ENCODE measurements around the gene TBXAS1. TPM values are rescaled to one million over a fixed set of nuclear protein-coding genes. Genes with fewer than 3 reads are reported as not detected.

Gene TBXAS1
- total and polyA plus RNA-seq, 3 experiments from 2014 or later: 1.7 to 2.9 (median 2.1) TPM

DNA sequence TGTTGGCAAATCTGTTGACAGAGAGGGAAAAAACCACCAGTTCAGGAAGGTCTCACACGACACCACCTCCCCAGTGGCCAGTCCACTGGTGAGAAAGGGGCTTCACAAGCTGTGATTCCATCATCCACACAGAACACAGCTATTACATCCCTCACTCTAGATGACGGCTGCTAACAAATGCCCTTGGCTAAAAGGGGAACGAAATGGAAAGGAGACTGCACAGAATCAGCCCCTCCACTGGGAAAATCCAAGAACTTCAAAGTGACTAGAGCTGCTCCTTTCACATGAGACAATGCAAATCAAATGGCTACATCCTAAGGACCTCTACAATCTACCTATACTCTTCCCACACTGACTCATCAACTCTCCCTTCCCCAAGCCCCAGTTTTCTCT is 228.1 kb downstream of the TBXAS1 start:
- Mint-ChIP-seq H3K27ac (peak overlapping the region in 7 of 8 donors; percentile 8 to 96 (median 65)), H3K4me1 (peaks cover 74 to 96% (median 95%) of the 10 kb centered on the region in 3 donors), H3K27me3 (peaks cover 0 to 2% of the 10 kb centered on the region in 2 donors), H3K4me3 (peak overlapping the region in 1 of 7 donors; percentile 9), H3K9me3 (no peaks in the 10 kb centered on the region), H3K36me3 (peaks cover 3 to 48% (median 13%) of the 10 kb centered on the region in 3 donors)
- no peak for DNase-seq
- POLR2A ChIA-PET: interaction anchor here (0.6 kb wide), 1 partner anchor 12 kb away, joined by 3 read pairs; no protein-coding TSS in a partner anchor
- Histone ChIP-seq H3K4me3 (ENCODE audit: low read length) (no peak overlapping the region), H3K9me3 (ENCODE audit: low read length) (no peaks in the 10 kb centered on the region), H3K27me3 (ENCODE audit: insufficient read depth, low read length, poor library complexity, severe bottlenecking) (no peaks in the 10 kb centered on the region), H3K27ac (ENCODE audit: low read depth, low read length) (no peak overlapping the region), H3K36me3 (ENCODE audit: insufficient read depth, low read length) (peaks cover 4% of the 10 kb centered on the region), H3K4me1 (ENCODE audit: insufficient read depth, low read length) (peaks cover 35% of the 10 kb centered on the region)
- CTCF ChIA-PET: interaction anchor here (0.9 kb wide), 1 partner anchor 251 kb away, joined by 3 read pairs; no protein-coding TSS in a partner anchor

DNA sequence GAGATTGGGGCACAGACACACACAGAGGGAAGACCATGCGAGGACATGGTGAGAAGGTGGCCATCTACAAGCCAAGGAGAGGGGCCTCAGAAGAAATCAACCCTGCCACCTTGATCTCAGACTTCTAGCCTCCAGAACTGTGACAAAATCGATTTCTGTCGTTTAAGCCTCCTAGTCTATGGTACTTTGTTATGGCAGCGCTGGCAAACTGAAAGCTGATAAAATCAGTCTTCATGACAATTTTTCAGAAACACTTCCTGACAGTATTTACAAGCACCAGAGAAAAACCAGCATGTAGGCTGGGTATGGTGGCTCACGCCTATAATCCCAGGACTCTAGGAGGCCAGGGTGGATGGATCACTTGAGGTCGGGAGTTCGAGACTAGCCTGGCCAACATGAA is 229.5 kb downstream of the TBXAS1 start:
- DNase-seq: no peak
- Histone ChIP-seq H3K27ac (ENCODE audit: low read depth, low read length) (no peak overlapping the region), H3K27me3 (ENCODE audit: insufficient read depth, low read length, poor library complexity, severe bottlenecking) (no peaks in the 10 kb centered on the region), H3K4me3 (ENCODE audit: low read length) (no peak overlapping the region), H3K4me1 (ENCODE audit: insufficient read depth, low read length) (peaks cover 36% of the 10 kb centered on the region), H3K36me3 (ENCODE audit: insufficient read depth, low read length) (no peaks in the 10 kb centered on the region), H3K9me3 (ENCODE audit: low read length) (no peaks in the 10 kb centered on the region)
- Mint-ChIP-seq H3K9me3 (no peaks in the 10 kb centered on the region), H3K4me1 (peaks cover 68 to 93% (median 84%) of the 10 kb centered on the region in 3 donors), H3K36me3 (peaks cover 0 to 43% (median 8%) of the 10 kb centered on the region in 3 donors), H3K27ac (peak overlapping the region in 5 of 8 donors; percentile 57 to 96 (median 78)), H3K27me3 (peaks cover 0 to 2% of the 10 kb centered on the region in 2 donors), H3K4me3 (peak overlapping the region in 3 of 7 donors; percentile 6 to 79 (median 16))
- ChIA-PET POLR2A (no interaction called here), CTCF (no interaction called here)

DNA sequence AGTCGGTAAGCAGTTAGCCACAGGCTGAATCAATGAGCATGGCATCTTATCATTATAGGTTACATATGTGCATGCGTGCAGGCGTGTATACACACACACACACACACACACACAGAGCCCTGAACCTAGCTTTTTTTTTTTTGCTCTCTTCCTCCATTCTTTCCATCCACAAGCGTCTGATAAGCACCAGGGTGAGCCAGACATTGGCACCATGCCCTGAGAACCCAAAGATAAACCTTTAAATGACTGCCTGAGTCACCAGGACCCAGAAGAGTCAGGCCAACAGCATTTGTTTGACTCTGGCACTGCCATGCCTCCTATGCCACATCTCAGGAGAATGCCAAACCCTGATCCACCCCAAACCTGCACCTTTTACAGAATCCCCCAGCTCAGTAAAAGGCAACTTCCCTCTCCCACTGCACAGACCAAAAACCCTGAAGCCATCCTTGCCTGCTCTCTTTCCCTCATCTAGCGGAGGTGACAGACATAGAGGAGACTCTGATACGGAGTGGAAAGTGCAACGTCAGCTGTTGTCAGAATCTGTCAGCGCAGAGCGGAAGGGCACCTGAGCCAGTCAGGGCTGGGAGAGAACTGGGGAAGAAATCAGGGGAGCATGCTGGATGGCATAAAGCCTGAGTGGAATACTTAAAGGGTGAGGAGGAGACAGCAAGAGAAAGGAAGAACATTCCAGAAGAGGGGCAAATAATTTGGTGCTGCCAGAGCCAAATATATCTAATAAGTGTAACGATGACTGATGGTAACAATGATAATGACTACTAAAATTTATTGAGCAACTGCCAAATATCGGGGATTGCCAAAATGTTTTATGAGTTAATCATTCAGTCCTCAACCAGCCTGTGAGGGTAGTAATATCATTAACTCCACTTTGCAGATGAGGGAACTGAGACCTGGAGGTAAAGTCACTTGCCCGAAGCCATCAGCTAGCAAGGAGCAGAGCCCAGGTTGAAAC is 230.5 kb downstream of the TBXAS1 start:
- Mint-ChIP-seq H3K27me3 (peaks cover 0 to 2% of the 10 kb centered on the region in 2 donors), H3K27ac (peak overlapping the region; percentile 66 to 98 (median 96)), H3K9me3 (no peaks in the 10 kb centered on the region), H3K4me3 (peak overlapping the region; percentile 65 to 98 (median 95)), H3K4me1 (peaks cover 63 to 87% (median 74%) of the 10 kb centered on the region in 3 donors), H3K36me3 (peaks cover 0 to 34% (median 6%) of the 10 kb centered on the region in 3 donors)
- H3K9me3 ChIP-seq (ENCODE audit: low read length): no peaks in the 10 kb centered on the region
- no peaks in the 10 kb centered on the region for H3K27me3 ChIP-seq (ENCODE audit: insufficient read depth, low read length, poor library complexity, severe bottlenecking)
- peak overlapping the region; percentile 8 for H3K27ac ChIP-seq (ENCODE audit: low read depth, low read length)
- H3K36me3 ChIP-seq (ENCODE audit: insufficient read depth, low read length): no peaks in the 10 kb centered on the region
- no peak overlapping the region for H3K4me3 ChIP-seq (ENCODE audit: low read length)
- H3K4me1 ChIP-seq (ENCODE audit: insufficient read depth, low read length): peaks cover 40% of the 10 kb centered on the region
- DNase-seq: peak in 2 of 5 donors; percentile 6 to 59
- ChIA-PET CTCF (no interaction called here), POLR2A (no interaction called here)

DNA sequence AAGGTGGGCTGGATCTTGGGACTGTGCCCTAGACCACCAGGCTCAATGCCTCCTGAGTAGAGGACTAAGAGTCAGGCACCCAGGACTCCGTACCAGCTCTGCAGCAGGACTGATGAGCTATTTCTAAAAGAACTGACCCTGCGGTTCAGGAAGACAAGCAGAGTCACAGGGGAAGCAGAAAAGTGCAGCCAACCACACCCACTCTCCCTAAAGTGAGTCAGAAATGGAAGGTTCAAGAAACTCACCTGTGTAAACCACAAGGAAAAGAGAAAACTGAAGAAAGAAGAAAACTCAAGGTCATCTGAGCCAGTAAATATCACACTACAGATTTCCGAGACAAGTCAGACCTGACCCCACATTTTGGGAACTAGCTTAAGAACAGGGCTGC is 231.2 kb downstream of the TBXAS1 start:
- no peaks in the 10 kb centered on the region for H3K9me3 Mint-ChIP-seq
- H3K4me3 Mint-ChIP-seq: peak overlapping the region; percentile 65 to 98 (median 95)
- Histone ChIP-seq H3K4me1 (ENCODE audit: insufficient read depth, low read length) (peaks cover 40% of the 10 kb centered on the region), H3K27ac (ENCODE audit: low read depth, low read length) (peak overlapping the region; percentile 8), H3K36me3 (ENCODE audit: insufficient read depth, low read length) (no peaks in the 10 kb centered on the region), H3K4me3 (ENCODE audit: low read length) (no peak overlapping the region), H3K9me3 (ENCODE audit: low read length) (no peaks in the 10 kb centered on the region), H3K27me3 (ENCODE audit: insufficient read depth, low read length, poor library complexity, severe bottlenecking) (no peaks in the 10 kb centered on the region)
- peaks cover 0 to 2% of the 10 kb centered on the region in 2 donors for H3K27me3 Mint-ChIP-seq
- H3K27ac Mint-ChIP-seq: peak overlapping the region; percentile 89 to 98 (median 96)
- ChIA-PET CTCF (no interaction called here), POLR2A (no interaction called here)
- H3K4me1 Mint-ChIP-seq: peaks cover 57 to 80% (median 67%) of the 10 kb centered on the region in 3 donors
- no peak for DNase-seq
- peaks cover 0 to 30% (median 6%) of the 10 kb centered on the region in 3 donors for H3K36me3 Mint-ChIP-seq

DNA sequence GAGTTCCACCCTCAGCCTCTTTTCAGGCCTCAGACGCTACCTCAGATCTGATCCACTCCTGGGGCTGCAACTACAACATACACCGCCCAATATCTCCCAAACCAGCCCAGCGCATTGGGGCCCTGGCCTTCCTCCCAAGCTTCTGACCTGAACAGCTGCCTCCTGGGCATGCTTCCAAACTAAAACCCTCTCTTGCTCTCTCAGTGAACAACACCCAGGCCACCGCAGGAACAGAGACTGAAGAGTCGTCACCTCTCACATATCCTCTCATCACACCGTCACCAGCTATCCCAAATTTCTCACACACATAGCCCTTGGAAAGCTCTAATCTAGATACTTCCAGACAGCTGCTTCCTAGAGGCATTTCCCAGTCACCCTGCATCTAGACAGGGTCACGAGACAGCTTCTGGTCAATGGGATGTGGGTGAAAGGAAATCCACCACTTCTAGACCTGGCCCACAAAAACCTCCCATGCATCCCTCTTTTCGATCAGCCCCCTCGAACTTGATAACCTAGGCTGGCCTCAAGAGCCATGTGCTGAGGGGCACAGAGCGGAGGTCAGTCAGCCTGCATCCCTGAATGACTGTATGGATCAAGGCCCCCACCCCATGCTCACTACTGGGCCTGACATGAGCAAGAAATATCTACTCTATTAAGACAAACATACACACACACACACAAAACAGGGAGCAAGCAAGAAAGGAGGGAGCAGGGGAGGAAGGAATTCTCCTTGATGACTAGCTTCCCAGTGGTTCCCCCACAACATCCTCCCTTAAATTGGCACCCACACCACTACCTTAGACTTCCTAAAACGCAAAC is 231.9 kb downstream of the TBXAS1 start:
- H3K27me3 ChIP-seq (ENCODE audit: insufficient read depth, low read length, poor library complexity, severe bottlenecking): no peaks in the 10 kb centered on the region
- peaks cover 50 to 73% (median 60%) of the 10 kb centered on the region in 3 donors for H3K4me1 Mint-ChIP-seq
- peaks cover 0 to 2% of the 10 kb centered on the region in 2 donors for H3K27me3 Mint-ChIP-seq
- DNase-seq: no peak
- H3K4me3 Mint-ChIP-seq: peak overlapping the region; percentile 93 to 98 (median 95)
- peak overlapping the region; percentile 12 for H3K27ac ChIP-seq (ENCODE audit: low read depth, low read length)
- peaks cover under 1% of the 10 kb centered on the region for H3K9me3 ChIP-seq (ENCODE audit: low read length)
- peaks cover 2 to 25% (median 5%) of the 10 kb centered on the region in 3 donors for H3K36me3 Mint-ChIP-seq
- peak overlapping the region; percentile 89 to 98 (median 96) for H3K27ac Mint-ChIP-seq
- ChIA-PET POLR2A (interaction anchor here (0.7 kb wide), 1 partner anchor 22 kb away, joined by 3 read pairs; no protein-coding TSS in a partner anchor), CTCF (no interaction called here)
- H3K9me3 Mint-ChIP-seq: peaks cover 0 to 5% (median under 1%) of the 10 kb centered on the region in 5 donors
- no peaks in the 10 kb centered on the region for H3K36me3 ChIP-seq (ENCODE audit: insufficient read depth, low read length)
- H3K4me3 ChIP-seq (ENCODE audit: low read length): peak overlapping the region; percentile 85
- peaks cover 40% of the 10 kb centered on the region for H3K4me1 ChIP-seq (ENCODE audit: insufficient read depth, low read length)

DNA sequence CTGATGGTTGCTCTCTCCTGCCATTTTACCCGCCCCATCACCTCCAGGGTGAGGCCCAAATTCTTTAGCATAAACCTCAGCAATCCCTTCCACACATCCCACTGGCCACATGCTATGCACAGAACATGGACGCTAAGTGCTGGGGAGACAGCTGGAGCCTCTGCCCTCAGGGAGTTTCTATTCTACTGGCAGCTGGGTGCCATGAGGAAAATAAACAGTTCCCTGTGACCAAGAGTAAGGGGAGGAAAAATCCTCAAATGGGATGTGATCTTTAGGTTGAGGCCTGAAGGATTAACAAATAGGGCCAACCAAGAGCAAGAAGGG is 232.5 kb downstream of the TBXAS1 start:
- POLR2A ChIA-PET: interaction anchor here (0.5 to 0.7 kb wide), 2 partner anchors 22 to 141 kb away, joined by 3 read pairs; no protein-coding TSS in a partner anchor
- peaks cover 0 to 2% of the 10 kb centered on the region in 2 donors for H3K27me3 Mint-ChIP-seq

DNA sequence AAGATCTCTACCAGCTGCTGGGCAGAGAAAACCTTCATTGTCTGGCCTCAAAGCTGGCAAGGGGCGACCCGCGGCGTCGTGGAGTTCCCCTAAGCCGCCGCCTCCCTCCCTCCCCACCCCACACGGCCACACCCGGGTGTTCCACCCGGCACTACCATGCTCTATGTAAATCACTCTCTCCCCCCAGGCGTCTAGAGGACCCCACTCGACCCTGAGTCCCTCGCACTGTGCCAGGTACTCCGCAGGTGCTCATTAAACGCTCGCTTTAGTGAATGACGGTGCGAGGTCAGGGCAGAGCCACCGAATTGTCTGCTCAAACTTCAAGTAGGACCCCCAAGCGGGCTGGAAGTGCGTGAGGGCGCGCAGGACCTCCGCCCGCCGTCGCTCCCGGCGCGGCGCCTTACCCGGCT is 233.1 kb downstream of the TBXAS1 start:
- H3K27me3 Mint-ChIP-seq: peaks cover 0 to 2% of the 10 kb centered on the region in 2 donors
- CTCF ChIA-PET: interaction anchor here (1.2 to 1.3 kb wide), 2 partner anchors 26 to 38 kb away, joined by 3 read pairs; no protein-coding TSS in a partner anchor
- DNase-seq: peak; percentile 47 to 75 (median 51)
- H3K36me3 ChIP-seq (ENCODE audit: insufficient read depth, low read length): no peaks in the 10 kb centered on the region
- peaks cover 40% of the 10 kb centered on the region for H3K4me1 ChIP-seq (ENCODE audit: insufficient read depth, low read length)
- peak overlapping the region; percentile 93 to 98 (median 95) for H3K4me3 Mint-ChIP-seq
- H3K36me3 Mint-ChIP-seq: peaks cover 6 to 17% (median 15%) of the 10 kb centered on the region in 3 donors
- H3K27ac ChIP-seq (ENCODE audit: low read depth, low read length): peak overlapping the region; percentile 81
- peaks cover 43 to 61% (median 49%) of the 10 kb centered on the region in 3 donors for H3K4me1 Mint-ChIP-seq
- peak overlapping the region; percentile 85 for H3K4me3 ChIP-seq (ENCODE audit: low read length)
- peak overlapping the region; percentile 91 to 98 (median 96) for H3K27ac Mint-ChIP-seq
- peaks cover 5 to 16% (median 11%) of the 10 kb centered on the region in 5 donors for H3K9me3 Mint-ChIP-seq
- H3K27me3 ChIP-seq (ENCODE audit: insufficient read depth, low read length, poor library complexity, severe bottlenecking): no peaks in the 10 kb centered on the region
- POLR2A ChIA-PET: interaction anchor here (0.5 to 1.9 kb wide), 4 partner anchors 23 to 281 kb away, joined by 3 to 9 read pairs (median 4); partner anchors contain the start of gene KDM7A
- H3K9me3 ChIP-seq (ENCODE audit: low read length): peaks cover 11% of the 10 kb centered on the region

More for the DNA sequence above, 232.5 kb downstream of the TBXAS1 start:
- Histone ChIP-seq H3K27me3 (ENCODE audit: insufficient read depth, low read length, poor library complexity, severe bottlenecking) (no peaks in the 10 kb centered on the region), H3K4me1 (ENCODE audit: insufficient read depth, low read length) (peaks cover 40% of the 10 kb centered on the region), H3K9me3 (ENCODE audit: low read length) (peaks cover 6% of the 10 kb centered on the region), H3K27ac (ENCODE audit: low read depth, low read length) (peak overlapping the region; percentile 81), H3K36me3 (ENCODE audit: insufficient read depth, low read length) (no peaks in the 10 kb centered on the region), H3K4me3 (ENCODE audit: low read length) (peak overlapping the region; percentile 85)
- peaks cover 4 to 19% (median 11%) of the 10 kb centered on the region in 3 donors for H3K36me3 Mint-ChIP-seq
- DNase-seq: no peak
- peaks cover 47 to 67% (median 55%) of the 10 kb centered on the region in 3 donors for H3K4me1 Mint-ChIP-seq
- CTCF ChIA-PET: no interaction called here
- H3K4me3 Mint-ChIP-seq: peak overlapping the region; percentile 93 to 98 (median 95)
- H3K9me3 Mint-ChIP-seq: peaks cover under 1 to 11% (median 6%) of the 10 kb centered on the region in 5 donors
- peak overlapping the region; percentile 91 to 98 (median 96) for H3K27ac Mint-ChIP-seq
